ENCODE results near the gene SQSTM1.

- TF ChIP-seq BACH1 (tag; IDR thresholded peaks at IDR 0.05) (no peak), SPI1 (IDR thresholded peaks at IDR 0.05; ENCODE audit: borderline replicate concordance, low read depth, low read length) (no peak), UBTF (IDR thresholded peaks at IDR 0.05; ENCODE audit: borderline replicate concordance in 1 of 2, low read depth in 2 of 2, low read length in 2 of 2) (no peak), HDAC6 (IDR thresholded peaks at IDR 0.05; ENCODE audit: low read depth, low read length) (no peak), EZH2 (IDR thresholded peaks at IDR 0.05; ENCODE audit: borderline replicate concordance, low read depth, low read length) (no peak), ZNF57 (CRISPR knock-in tag; IDR thresholded peaks at IDR 0.05) (no peak), KDM4B (IDR thresholded peaks at IDR 0.05; ENCODE audit: borderline replicate concordance in 2 of 2, low read depth in 1 of 2) (no peak), RAD21 (CRISPR knock-in tag; conservative IDR thresholded peaks at IDR 0.05 in 1 of 2, IDR thresholded peaks at IDR 0.05 in 1 of 2) (no peak)
These were observed 37.6 kb upstream of the SQSTM1 start for GRCh38 chr5:179783128-179783527.

All from K562 (cell line).